SIG-M5 treated with dmso at 0.1 percent for 504 hours (cell line): ENCODE measurements around the gene NSL1.
"Not testable (repeated sequence)": the region's sequence is repeated elsewhere in the genome, so short reads cannot be mapped to it uniquely, and the experiment has no call there.

Experiments used
- DNase-seq: peaks from one replicate; lab custom pipeline; 2025; ENCODE audit not compliant: unreplicated experiment; lab: John Stamatoyannopoulos, UW

NSL1 gene

GRCh38 chr1:212711974-212712373 lies 79.6 kb downstream of the NSL1 start:
- not testable (repeated sequence) for DNase-seq

GRCh38 chr1:212710566-212710965 lies 81.0 kb downstream of the NSL1 start:
- DNase-seq = peak; percentile 50

DNA sequence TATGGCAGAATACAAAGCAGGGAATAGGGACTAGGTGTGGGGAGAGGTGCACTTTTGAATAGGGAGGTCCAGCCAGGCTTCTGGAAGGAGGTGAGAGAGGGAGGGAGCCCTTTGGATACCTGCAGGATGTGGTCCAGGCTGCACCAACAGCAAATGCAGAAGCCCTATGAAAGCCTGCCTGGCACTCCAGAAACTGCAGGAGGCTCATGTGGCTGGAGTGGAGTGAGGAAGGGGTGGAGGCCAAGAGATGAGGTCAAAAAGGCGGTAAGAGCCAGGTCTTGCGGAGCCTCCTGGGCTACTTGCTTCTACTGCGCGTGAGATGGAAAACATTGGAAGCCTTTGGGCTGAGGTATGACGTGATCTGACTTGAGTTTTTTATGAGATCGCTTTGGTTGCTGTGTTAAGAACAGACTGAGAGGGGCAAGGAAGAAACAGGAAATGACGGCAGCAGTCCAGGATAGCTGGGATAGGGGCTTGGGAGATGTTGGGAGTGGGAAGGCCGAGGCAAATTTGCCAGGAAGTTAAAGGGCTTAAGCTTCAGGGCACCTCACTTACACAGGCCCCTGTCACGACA lies 87.5 kb downstream of the NSL1 start:
- DNase-seq = no peak

DNA sequence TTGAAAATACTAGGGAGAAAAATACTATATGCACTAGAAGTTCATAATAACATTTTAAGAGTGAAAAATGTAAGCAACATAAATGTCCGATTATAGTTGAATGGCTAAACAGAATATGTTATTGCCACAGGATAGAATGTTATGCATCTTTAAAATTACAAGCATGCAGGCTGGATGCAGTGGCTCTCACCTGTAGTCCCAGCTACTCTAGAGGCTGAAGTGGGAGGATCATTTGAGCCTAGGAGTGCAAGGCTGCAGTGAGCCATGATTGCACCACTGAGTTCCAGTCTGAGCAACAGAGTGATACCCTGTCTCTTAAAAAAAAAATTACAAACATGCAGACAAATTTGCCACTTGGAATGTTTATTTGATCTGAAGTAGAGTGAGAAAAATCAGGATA lies 88.9 kb downstream of the NSL1 start:
- no peak for DNase-seq

DNA sequence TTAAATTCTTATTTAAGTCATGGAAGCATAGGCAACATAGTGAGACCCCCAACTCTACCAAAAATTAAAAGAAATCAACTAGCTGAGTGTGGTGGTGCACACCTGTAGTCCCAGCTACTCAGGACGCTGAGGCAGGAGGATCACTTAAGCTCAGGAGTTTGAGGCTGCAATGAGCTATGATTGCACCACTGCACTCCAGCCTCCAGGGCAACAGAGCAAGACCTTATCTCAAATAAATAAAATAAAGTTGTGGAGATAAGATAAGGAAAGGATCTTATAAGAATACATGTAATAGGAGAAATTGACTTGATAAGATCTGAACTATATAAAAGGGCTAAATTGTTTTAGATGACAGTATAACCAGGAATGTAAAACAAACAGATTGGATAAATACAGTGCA lies 89.7 kb downstream of the NSL1 start:
- DNase-seq = no peak

DNA sequence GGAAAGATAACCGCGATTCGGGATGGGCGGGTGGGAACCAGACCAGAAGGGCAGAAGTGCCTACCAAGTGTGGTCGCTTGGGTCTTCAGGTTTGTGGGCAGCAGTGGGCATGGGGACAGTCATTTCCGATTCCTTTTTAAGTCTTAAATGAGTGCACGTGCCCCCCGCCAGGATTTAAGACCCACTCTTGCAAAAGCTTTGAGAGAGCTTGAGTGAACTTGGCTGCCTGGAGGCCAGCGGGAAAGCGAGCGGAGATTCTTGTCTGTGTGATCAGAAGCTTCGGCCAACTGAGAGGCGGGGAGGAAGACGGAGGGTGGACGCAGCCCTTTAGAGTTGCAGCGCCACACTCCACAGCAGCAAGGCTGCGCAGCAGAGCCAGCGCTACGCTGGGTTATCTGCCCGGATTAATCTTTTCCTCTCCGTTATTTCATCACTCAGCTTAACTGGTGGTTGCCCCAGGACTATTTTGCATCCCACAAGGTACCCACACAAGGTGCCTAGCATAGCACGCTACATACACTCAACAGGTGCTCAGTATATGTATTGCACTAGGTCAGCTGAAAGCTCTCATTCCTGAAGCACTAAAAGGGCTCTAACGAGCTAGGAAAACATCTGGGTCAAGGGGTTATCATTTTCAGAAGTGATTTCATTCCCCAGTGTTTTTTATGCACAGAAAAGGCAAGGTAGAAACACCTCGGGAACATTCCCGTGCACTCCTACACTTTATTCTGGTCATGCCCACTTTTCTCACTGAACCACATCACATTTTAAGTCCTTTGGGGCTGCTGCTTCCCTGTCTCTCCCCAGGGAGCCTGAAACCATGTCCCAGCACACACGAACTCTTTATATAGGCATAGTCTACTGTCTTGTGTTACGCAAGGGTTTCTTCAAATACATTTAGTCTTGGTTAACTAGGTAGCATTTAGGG lies 90.4 kb downstream of the NSL1 start:
- peak; percentile 85 for DNase-seq

GRCh38 chr1:212700223-212700891 lies 91.2 kb downstream of the NSL1 start:
- peak; percentile 21 for DNase-seq

DNA sequence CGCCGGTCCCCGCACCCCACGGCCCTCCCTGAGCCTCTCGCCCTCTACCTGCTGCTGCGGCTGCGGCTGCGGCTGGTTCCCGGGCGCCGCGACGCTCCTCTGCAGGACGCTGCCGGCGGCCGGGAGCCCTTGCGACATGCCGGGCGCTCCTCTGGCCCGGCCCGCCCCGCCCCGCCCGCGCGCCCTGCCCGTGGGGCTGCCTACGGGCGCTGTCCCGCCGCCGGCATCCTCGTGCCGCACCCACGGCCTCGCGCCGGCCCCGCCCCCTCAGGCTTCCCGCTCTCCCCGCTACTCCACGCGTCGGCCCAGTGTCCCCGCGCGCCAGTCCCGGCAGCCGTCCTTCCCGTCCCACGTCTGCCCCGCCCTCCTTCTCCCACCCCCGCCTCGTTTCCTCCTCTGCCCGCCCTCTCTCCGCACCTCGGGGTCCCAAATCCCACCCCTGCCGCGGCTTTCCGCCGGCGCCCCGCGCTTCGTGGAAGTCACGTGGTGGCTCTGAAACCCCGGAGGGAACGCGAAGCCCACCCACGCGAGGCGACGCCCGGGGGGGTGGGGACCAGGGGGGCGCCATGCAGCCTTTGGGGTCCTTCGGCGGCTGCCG lies 91.9 kb downstream of the NSL1 start, which contains the start of gene BATF3:
TSS of gene BATF3 (minus strand) at position 216 of the 598 bp plus-strand sequence. CDS start at position 138, 78 bp downstream.
- DNase-seq = no peak

- DNase-seq = peak; percentile 56
These were observed 92.4 kb downstream of the NSL1 start for GRCh38 chr1:212699104-212699624.

GRCh38 chr1:212698467-212699103 lies 93.0 kb downstream of the NSL1 start:
- no peak for DNase-seq

DNA sequence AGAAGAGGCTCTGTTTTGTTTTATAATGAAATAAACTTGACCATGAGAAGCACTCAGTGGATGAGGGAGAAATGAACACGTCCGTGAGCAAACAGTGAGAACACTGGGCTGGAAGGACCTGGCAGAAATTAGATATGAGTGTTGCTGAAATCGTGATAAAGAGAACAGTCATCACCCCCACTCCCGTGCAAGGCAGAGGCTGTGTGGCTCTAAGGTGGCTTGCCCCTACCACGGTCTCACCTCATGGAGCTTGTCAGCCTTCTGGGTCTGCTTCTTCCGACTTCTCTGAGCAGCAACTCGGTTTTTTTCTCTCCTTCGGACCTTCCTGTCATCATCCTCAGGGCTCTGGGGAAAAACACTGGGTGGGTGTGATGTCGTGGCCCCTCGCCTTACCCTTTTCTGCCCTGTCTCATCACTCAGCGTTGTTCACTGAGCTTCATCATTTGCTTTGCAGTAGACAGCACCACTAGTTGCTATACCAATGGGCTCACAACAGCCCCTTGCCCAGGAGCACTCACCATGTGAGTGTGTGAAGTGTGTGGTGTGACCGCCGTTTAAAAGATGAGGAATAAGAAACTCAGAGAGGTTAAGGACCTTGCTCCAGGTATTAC lies 94.8 kb downstream of the NSL1 start:
- DNase-seq = no peak

GRCh38 chr1:212692774-212693644 lies 98.6 kb downstream of the NSL1 start:
- no peak for DNase-seq

DNA sequence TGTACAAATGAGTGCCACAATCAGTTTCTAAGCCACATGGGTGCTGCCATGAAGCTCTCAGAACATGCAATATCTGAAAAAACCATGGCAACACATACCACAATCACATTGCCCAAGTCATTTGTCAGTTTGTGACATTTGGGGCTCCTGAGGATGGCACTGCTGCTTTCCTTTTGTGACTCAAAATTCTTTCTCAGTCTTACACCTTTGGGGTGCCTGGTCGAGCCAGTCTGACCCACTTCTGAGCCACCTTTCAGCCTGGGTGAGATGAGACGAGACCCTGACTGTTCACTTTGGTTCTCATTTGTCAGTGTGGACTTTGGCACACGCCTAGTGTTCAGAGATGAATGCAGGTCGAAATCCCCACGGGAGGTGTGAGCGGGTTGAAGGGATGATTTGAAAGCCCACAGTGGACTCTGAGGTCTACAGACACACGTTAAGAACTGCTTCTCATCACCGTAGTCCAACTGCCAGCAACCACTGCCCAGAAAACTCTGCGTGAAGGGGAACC lies 100.0 kb downstream of the NSL1 start:
- DNase-seq = no peak

- no peak for DNase-seq
These were observed 100.7 kb downstream of the NSL1 start for GRCh38 chr1:212690816-212691403.

GRCh38 chr1:212689758-212690529 lies 101.6 kb downstream of the NSL1 start:
- DNase-seq = no peak

DNA sequence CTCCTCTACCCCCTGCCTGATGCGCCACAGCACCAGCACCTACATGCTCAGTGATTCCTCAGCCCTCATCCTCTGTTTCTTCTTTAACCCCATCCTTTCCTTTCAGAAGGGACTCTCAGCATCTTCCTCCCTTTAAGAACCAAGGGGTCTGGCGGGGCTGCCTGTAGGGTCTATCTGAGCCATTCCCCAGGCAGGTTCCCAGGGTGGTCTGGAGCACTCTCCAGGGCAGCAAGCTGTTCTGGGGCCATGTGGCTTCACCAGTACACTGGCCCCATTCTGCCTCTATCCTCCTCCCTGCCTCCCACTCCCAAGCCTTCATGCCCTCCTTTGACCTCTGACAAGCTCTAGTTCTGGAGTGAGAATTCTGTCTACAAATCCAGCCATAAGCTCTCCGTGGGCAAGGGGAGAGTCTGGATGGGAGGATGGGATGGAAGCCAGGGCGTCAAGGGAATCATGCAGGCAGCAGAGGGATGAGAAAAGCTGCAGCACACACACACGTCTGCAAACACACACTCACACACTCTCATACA lies 102.3 kb downstream of the NSL1 start:
- DNase-seq = no peak

DNA sequence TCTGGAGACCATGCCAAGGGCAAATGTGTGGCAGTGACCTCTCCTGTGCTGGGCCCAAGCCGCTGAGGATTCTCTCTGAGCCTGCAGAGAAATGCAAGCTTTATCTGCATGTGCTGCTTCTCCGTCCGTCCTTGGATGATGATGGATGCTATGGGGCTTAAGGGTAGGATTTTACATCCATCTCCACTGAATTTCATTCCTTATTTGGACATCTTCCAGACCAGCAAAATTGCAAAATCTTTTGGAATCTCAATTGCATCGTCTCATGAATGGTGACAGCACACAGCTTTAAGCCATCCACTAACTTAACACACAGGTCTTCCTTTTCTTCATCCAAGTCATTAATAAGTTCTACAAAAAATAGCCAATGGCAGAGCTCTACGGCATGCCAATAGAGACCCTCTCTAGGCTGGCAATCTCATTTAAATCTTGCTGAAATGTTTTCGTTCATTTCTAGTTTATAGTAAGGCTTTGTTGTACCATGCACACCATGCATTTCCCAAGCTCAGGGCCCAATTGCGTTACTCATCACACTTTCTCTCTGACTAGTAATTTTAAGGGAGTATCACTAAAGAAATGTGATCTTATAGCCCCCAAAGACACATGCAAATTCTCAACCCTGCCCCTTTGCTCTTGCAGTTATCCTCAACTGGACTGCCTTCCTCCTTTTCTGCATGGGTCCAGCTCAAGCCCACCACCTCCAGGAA lies 103.1 kb downstream of the NSL1 start:
- no peak for DNase-seq
